ENCODE data around the gene LRSAM1. TPM values are rescaled to one million over a fixed set of nuclear protein-coding genes. Genes with fewer than 3 reads are reported as not detected.

LRSAM1 gene
- total and polyA plus RNA-seq, 7 experiments from 2014 or later, result 4.0 to 23.3 (median 17.6) TPM

DNA sequence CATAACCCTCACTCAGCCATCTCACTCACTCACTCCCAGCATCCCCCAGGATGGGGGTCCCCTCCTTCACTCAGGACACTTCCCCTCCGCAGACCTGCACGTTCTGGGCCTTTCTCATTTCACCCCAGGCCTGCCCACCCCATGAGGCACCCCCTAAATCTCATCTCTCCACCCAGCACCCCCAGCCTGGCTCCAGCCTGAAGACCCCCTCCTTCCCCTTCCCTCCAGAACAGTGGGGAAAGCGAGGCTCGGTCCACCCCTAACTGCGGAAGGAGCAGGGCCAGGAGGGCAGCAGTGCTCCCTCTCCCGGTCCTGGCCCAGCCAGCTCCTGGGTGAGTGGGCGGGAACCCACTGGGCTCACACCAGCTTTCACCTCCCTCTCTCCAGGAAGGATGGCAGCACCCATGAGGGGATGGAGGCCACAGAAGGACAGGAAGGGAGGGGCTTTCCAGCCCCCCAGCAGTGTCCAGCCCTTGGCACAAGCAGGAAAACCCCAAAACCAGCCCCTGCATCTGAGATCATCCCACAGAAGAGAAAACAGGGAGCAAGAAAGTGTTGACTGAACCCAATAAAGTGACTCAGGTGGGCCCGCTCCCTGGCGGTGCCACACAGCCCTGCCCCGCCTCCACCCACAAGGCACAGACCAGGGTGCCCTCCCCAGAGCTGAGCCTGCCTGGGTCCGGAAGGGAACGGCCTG, 55.0 kb downstream of the LRSAM1 start:
- H3K9me3 Mint-ChIP-seq, result no peaks in the 10 kb centered on the region
- DNase-seq (no peak), ATAC-seq (no peak)
- Histone ChIP-seq H3K4me3 (ENCODE audit: low read length) (no peak overlapping the region), H3K27me3 (ENCODE audit: control insufficient read depth in 2 of 2, insufficient read depth in 2 of 2, low read length in 2 of 2) (no peaks in the 10 kb centered on the region), H3K9me3 (ENCODE audit: control insufficient read depth in 2 of 3, low read length in 3 of 3) (no peaks in the 10 kb centered on the region), H3K27ac (ENCODE audit: low read depth, low read length) (no peak overlapping the region), H3K4me1 (ENCODE audit: control insufficient read depth in 2 of 2, insufficient read depth in 2 of 2, low read length in 2 of 2) (no peaks in the 10 kb centered on the region), H3K36me3 (ENCODE audit: control insufficient read depth in 2 of 3, insufficient read depth in 3 of 3, low read length in 3 of 3) (peaks cover 0 to 17% (median 0%) of the 10 kb centered on the region in 3 experiments)
- CTCF ChIA-PET, result no interaction called here
- intact Hi-C loops (cut with micrococcal nuclease), result no loop called here
- H3K27me3 Mint-ChIP-seq, result no peaks in the 10 kb centered on the region
- POLR2A ChIA-PET, result no interaction called here
- peaks cover 0 to 5% (median 0%) of the 10 kb centered on the region in 5 donors for H3K36me3 Mint-ChIP-seq
- H3K27ac Mint-ChIP-seq, result no peak overlapping the region
- no peak overlapping the region for H3K4me3 Mint-ChIP-seq
- peaks cover 0 to 4% (median 0%) of the 10 kb centered on the region in 7 donors for H3K4me1 Mint-ChIP-seq

DNA sequence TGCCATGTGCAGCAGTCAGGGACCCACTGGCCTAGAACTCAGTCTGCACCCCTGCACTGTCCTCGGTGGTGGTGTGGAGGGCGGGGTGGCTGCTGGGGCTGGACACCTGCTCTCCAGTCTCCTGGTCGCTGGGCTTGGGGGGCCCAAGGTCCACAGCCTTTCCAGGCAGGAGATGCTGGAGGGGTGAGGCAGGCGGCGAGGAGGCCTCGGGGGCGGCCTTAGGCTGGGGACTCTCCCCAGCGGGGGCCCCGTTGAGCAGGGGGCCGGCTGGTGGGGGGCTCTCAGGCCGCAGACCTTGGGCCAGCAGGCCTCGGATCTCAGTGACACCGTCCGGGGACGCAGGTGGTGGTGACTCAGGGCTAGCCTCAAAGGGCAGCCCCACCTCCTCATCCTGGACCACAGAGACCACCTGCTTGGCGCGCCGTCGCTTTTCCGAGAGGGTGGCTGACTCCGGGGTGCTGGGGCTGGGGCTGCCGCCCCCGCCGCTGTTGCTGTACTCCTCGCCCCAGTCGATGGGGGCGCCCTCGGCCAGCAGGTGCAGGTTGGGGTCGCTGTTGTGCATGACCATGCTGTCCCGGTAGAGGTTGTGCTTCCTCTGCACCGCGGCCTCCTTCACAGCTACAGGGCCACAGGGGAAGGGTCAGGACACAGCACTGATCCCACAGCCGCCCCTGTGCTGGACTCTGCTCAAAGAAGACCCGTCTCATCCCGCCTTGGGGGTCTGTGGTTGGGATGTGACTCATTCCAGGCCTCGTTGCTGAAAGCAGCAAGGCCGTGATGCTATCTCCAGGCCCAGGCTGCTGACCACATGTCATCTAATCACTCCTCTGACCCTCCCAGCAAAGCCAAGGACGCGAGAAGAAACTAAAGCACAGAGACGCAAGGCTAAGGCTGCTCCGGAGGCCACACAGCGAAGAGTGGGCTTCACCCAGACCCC, 55.8 kb downstream of the LRSAM1 start:
- H3K9me3 ChIP-seq (ENCODE audit: control insufficient read depth in 2 of 3, low read length in 3 of 3), result no peaks in the 10 kb centered on the region
- H3K4me3 ChIP-seq (ENCODE audit: low read length), result no peak overlapping the region
- ChIA-PET POLR2A (no interaction called here), CTCF (interaction anchor here (1.0 kb wide), 1 partner anchor 10 kb away, joined by 3 read pairs; no protein-coding TSS in a partner anchor)
- H3K4me1 Mint-ChIP-seq, result peaks cover 0 to 4% (median 0%) of the 10 kb centered on the region in 7 donors
- peaks cover 0 to 5% (median 0%) of the 10 kb centered on the region in 5 donors for H3K36me3 Mint-ChIP-seq
- no peak overlapping the region for H3K27ac Mint-ChIP-seq
- no peak overlapping the region for H3K27ac ChIP-seq (ENCODE audit: low read depth, low read length)
- peaks cover 0 to 17% (median 0%) of the 10 kb centered on the region in 3 experiments for H3K36me3 ChIP-seq (ENCODE audit: control insufficient read depth in 2 of 3, insufficient read depth in 3 of 3, low read length in 3 of 3)
- H3K9me3 Mint-ChIP-seq, result no peaks in the 10 kb centered on the region
- H3K4me3 Mint-ChIP-seq, result no peak overlapping the region
- no peak for DNase-seq
- H3K4me1 ChIP-seq (ENCODE audit: control insufficient read depth in 2 of 2, insufficient read depth in 2 of 2, low read length in 2 of 2), result no peaks in the 10 kb centered on the region
- no peaks in the 10 kb centered on the region for H3K27me3 Mint-ChIP-seq
- H3K27me3 ChIP-seq (ENCODE audit: control insufficient read depth in 2 of 2, insufficient read depth in 2 of 2, low read length in 2 of 2), result no peaks in the 10 kb centered on the region
- intact Hi-C loops (cut with micrococcal nuclease), result no loop called here
- no peak for ATAC-seq

DNA sequence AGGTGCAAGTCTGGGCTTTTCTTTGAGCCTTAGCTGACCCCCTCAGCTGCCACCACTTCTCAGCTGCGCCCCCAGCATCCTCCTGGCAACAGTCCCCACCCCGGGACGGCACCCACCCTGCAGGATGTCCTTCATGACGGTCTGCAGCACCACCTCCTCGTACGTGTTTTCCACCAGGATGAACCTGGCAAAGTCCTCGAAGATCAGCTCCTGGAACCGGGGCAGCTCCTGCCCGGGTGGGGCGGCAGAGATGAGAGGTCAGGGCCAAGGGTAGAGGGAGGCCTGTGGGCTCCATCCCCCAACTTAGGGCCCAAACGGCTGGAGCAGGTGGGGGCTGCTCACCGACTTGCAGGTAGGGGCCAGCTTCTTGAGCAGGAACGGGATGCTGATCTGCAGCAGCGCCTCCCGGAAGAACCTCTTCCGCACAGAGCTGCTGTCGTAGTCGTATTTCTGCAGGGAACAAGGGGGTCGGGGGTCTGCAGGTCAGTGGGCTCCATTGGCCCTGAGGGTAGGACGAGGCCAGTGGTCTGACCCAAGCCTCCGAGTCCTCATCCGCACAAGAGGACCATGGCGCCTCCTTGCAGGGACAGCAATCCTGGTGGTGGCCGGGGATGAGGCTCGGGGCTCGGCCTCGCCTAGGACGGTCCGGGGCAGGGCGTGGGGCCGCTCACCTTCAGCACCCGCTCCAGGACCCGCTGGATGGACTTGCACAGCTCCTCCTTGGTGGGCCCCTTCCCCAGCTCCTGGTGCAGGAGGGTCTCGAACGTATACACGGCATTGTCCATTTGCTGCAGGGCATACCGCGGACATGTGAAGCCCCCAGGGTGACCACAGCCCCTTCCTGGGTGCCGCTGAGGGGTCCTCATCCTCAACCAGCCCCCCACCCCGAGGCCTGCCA, 56.7 kb downstream of the LRSAM1 start:
- ChIA-PET CTCF (interaction anchor here (0.9 to 1.2 kb wide), 4 partner anchors 9 to 413 kb away, joined by 3 read pairs; no protein-coding TSS in a partner anchor), POLR2A (no interaction called here)
- Mint-ChIP-seq H3K4me1 (peaks cover 0 to 4% (median 0%) of the 10 kb centered on the region in 7 donors), H3K27ac (no peak overlapping the region), H3K27me3 (no peaks in the 10 kb centered on the region), H3K36me3 (peaks cover 0 to 5% (median 0%) of the 10 kb centered on the region in 5 donors), H3K9me3 (no peaks in the 10 kb centered on the region), H3K4me3 (no peak overlapping the region)
- Histone ChIP-seq H3K36me3 (ENCODE audit: control insufficient read depth in 2 of 3, insufficient read depth in 3 of 3, low read length in 3 of 3) (peaks cover 0 to 17% (median 0%) of the 10 kb centered on the region in 3 experiments), H3K27me3 (ENCODE audit: control insufficient read depth in 2 of 2, insufficient read depth in 2 of 2, low read length in 2 of 2) (no peaks in the 10 kb centered on the region), H3K27ac (ENCODE audit: low read depth, low read length) (no peak overlapping the region), H3K4me1 (ENCODE audit: control insufficient read depth in 2 of 2, insufficient read depth in 2 of 2, low read length in 2 of 2) (no peaks in the 10 kb centered on the region), H3K4me3 (ENCODE audit: low read length) (no peak overlapping the region), H3K9me3 (ENCODE audit: control insufficient read depth in 2 of 3, low read length in 3 of 3) (no peaks in the 10 kb centered on the region)
- ATAC-seq (no peak), DNase-seq (no peak)
- intact Hi-C loops (cut with micrococcal nuclease), result no loop called here

DNA sequence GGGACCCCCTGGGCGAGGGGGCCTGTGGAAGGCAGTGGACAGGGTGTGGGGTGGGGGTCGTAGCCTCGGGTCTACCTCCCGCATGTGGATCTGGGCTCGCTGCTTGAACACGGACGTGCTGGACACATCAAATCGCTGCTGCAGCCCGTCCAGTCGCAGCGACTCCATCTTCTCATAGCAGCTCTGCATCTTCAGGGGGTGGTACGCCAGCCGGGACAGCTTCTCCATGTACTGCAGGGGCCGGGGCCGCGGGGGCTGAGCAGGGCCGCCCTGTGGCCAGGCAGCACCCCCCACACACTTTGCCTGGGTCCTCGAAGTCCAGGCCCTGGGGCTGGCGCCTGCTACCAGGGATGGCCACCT, 57.6 kb downstream of the LRSAM1 start:
- Mint-ChIP-seq H3K27ac (no peak overlapping the region), H3K9me3 (no peaks in the 10 kb centered on the region), H3K27me3 (no peaks in the 10 kb centered on the region), H3K4me1 (peaks cover 0 to 4% (median 0%) of the 10 kb centered on the region in 7 donors), H3K4me3 (no peak overlapping the region), H3K36me3 (peaks cover 0 to 8% (median 0%) of the 10 kb centered on the region in 5 donors)
- ChIA-PET CTCF (interaction anchor here (0.9 to 1.2 kb wide), 2 partner anchors 76 to 79 kb away, joined by 3 read pairs; no protein-coding TSS in a partner anchor), POLR2A (no interaction called here)
- ATAC-seq (no peak), DNase-seq (no peak)
- Histone ChIP-seq H3K4me3 (ENCODE audit: low read length) (no peak overlapping the region), H3K9me3 (ENCODE audit: control insufficient read depth in 2 of 3, low read length in 3 of 3) (no peaks in the 10 kb centered on the region), H3K27me3 (ENCODE audit: control insufficient read depth in 2 of 2, insufficient read depth in 2 of 2, low read length in 2 of 2) (no peaks in the 10 kb centered on the region), H3K36me3 (ENCODE audit: control insufficient read depth in 2 of 3, insufficient read depth in 3 of 3, low read length in 3 of 3) (peaks cover 0 to 17% (median 0%) of the 10 kb centered on the region in 3 experiments), H3K27ac (ENCODE audit: low read depth, low read length) (no peak overlapping the region), H3K4me1 (ENCODE audit: control insufficient read depth in 2 of 2, insufficient read depth in 2 of 2, low read length in 2 of 2) (no peaks in the 10 kb centered on the region)
- intact Hi-C loops (cut with micrococcal nuclease), result no loop called here

DNA sequence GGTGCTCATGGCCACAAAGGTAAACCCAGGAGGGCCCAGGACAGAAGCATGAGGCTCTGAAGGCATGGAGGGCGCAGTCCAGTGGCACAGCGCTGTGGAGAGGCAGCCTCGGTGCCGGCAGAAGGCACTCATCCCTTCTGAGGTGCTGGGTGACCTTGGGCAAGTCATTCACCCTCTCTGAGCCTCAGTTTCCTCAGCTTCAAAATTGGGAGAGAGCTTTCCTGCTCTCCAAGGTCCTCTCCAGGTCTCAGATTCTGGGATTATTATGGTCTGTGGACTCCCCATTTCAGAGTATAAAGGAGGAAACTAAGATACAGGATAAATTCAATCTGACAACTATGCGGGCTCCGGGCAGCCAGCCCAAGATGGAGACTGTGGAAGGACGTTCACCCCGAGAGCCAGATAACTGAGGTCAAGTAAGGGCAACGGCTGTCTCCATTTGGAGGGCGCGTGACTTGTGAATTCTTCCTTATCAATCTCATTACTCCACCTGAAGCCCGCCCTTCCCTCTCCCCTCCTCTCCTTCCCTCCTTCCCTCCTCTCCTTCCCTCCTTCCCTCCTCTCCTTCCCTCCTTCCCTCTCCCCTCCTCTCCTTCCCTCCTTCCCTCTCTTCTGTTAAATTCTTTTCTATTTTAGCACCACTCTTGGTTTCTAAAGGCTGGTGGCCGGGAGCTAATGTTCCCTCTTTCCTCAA, 58.1 kb downstream of the LRSAM1 start:
- peaks cover 0 to 8% (median 0%) of the 10 kb centered on the region in 5 donors for H3K36me3 Mint-ChIP-seq
- no peak overlapping the region for H3K4me3 Mint-ChIP-seq
- Histone ChIP-seq H3K4me3 (ENCODE audit: low read length) (no peak overlapping the region), H3K9me3 (ENCODE audit: control insufficient read depth in 2 of 3, low read length in 3 of 3) (no peaks in the 10 kb centered on the region), H3K27ac (ENCODE audit: low read depth, low read length) (no peak overlapping the region), H3K4me1 (ENCODE audit: control insufficient read depth in 2 of 2, insufficient read depth in 2 of 2, low read length in 2 of 2) (no peaks in the 10 kb centered on the region), H3K27me3 (ENCODE audit: control insufficient read depth in 2 of 2, insufficient read depth in 2 of 2, low read length in 2 of 2) (no peaks in the 10 kb centered on the region), H3K36me3 (ENCODE audit: control insufficient read depth in 2 of 3, insufficient read depth in 3 of 3, low read length in 3 of 3) (peaks cover 0 to 17% (median 0%) of the 10 kb centered on the region in 3 experiments)
- H3K9me3 Mint-ChIP-seq, result no peaks in the 10 kb centered on the region
- ATAC-seq (no peak), DNase-seq (no peak)
- H3K27me3 Mint-ChIP-seq, result no peaks in the 10 kb centered on the region
- POLR2A ChIA-PET, result no interaction called here
- CTCF ChIA-PET, result interaction anchor here (0.9 kb wide), 1 partner anchor 79 kb away, joined by 3 read pairs; no protein-coding TSS in a partner anchor
- H3K4me1 Mint-ChIP-seq, result peaks cover 0 to 4% (median 0%) of the 10 kb centered on the region in 7 donors
- intact Hi-C loops (cut with micrococcal nuclease), result no loop called here
- no peak overlapping the region for H3K27ac Mint-ChIP-seq

DNA sequence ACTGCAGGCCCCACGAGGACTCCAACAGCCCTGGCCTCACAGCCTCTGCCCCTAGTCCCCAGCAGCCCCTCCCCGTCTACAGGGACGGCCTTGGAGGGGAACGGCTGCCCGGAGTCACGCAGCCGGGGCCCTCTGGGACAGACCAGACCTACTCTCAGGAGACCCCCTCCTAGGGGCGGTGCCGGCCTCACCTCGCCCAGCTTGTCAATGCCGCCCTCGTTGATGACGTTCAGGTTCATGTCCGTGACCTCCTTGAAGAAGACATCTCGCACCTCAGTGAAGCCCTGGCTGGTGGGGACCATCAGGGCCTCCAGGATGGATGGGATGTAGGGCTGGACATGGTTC, 58.6 kb downstream of the LRSAM1 start:
- ChIA-PET POLR2A (no interaction called here), CTCF (no interaction called here)
- Mint-ChIP-seq H3K4me1 (peaks cover 0 to 4% (median 0%) of the 10 kb centered on the region in 7 donors), H3K36me3 (peaks cover 0 to 8% (median 0%) of the 10 kb centered on the region in 5 donors), H3K4me3 (no peak overlapping the region), H3K27me3 (no peaks in the 10 kb centered on the region), H3K9me3 (no peaks in the 10 kb centered on the region), H3K27ac (no peak overlapping the region)
- DNase-seq, result no peak
- peaks cover 0 to 14% (median 0%) of the 10 kb centered on the region in 3 experiments for H3K36me3 ChIP-seq (ENCODE audit: control insufficient read depth in 2 of 3, insufficient read depth in 3 of 3, low read length in 3 of 3)
- H3K4me1 ChIP-seq (ENCODE audit: control insufficient read depth in 2 of 2, insufficient read depth in 2 of 2, low read length in 2 of 2), result no peaks in the 10 kb centered on the region
- no peaks in the 10 kb centered on the region for H3K27me3 ChIP-seq (ENCODE audit: control insufficient read depth in 2 of 2, insufficient read depth in 2 of 2, low read length in 2 of 2)
- no peaks in the 10 kb centered on the region for H3K9me3 ChIP-seq (ENCODE audit: control insufficient read depth in 2 of 3, low read length in 3 of 3)
- ATAC-seq, result no peak
- intact Hi-C loops (cut with micrococcal nuclease), result no loop called here
- H3K4me3 ChIP-seq (ENCODE audit: low read length), result no peak overlapping the region
- H3K27ac ChIP-seq (ENCODE audit: low read depth, low read length), result no peak overlapping the region

All from naive thymus-derived CD4-positive, alpha-beta T cell (primary cell).